ELF-1 (cell line): ENCODE measurements around the gene SMARCA5.
"Not testable (repeated sequence)": the region's sequence is repeated elsewhere in the genome, so short reads cannot be mapped to it uniquely, and the experiment has no call there.

Experiments used
- DNase-seq: peaks from one replicate; pipeline ENCODE4 v3.0.0-alpha.2; 2016; ENCODE audit warnings: low read depth, low spot score

SMARCA5 gene, protein sequence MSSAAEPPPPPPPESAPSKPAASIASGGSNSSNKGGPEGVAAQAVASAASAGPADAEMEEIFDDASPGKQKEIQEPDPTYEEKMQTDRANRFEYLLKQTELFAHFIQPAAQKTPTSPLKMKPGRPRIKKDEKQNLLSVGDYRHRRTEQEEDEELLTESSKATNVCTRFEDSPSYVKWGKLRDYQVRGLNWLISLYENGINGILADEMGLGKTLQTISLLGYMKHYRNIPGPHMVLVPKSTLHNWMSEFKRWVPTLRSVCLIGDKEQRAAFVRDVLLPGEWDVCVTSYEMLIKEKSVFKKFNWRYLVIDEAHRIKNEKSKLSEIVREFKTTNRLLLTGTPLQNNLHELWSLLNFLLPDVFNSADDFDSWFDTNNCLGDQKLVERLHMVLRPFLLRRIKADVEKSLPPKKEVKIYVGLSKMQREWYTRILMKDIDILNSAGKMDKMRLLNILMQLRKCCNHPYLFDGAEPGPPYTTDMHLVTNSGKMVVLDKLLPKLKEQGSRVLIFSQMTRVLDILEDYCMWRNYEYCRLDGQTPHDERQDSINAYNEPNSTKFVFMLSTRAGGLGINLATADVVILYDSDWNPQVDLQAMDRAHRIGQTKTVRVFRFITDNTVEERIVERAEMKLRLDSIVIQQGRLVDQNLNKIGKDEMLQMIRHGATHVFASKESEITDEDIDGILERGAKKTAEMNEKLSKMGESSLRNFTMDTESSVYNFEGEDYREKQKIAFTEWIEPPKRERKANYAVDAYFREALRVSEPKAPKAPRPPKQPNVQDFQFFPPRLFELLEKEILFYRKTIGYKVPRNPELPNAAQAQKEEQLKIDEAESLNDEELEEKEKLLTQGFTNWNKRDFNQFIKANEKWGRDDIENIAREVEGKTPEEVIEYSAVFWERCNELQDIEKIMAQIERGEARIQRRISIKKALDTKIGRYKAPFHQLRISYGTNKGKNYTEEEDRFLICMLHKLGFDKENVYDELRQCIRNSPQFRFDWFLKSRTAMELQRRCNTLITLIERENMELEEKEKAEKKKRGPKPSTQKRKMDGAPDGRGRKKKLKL

DNA sequence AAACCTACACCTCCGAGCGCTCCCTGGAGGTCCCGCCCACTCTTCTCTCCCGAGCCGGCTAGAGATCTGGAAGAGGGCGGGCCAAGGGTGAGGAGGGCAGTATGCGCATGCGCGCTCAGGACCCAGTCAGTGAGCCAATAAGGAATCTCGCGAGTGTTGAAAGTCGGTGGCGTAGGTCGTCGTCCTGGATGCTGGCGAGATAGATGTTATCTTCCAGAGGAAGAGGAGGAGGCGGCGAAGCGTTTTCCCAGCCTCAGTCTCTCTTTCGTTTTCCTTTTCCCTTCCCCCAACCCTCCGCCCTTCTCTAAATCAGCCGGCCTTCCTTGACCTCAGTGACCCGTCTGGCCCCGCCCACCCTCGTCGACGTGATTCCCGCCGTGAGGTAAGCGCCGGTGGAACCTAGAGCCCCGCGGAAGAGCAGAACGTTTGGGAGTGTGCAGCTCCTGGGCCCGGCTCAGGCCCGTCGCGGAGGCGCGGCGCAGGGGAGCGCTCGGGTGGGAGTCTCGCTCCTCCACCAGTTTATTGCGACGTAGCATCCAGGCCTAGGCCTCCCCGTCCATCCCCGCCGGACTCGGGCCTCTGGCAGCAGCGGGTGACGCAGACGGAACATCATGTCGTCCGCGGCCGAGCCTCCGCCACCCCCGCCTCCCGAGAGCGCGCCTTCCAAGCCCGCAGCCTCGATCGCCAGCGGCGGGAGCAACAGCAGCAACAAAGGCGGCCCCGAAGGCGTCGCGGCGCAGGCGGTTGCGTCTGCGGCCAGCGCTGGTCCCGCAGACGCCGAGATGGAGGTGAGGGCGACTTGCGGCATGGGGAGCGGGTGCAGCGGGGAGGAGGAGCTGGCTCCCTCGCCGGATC lies at the start of gene SMARCA5:
TSS of gene SMARCA5 (plus strand) at position 389 of the 855 bp plus-strand sequence. CDS start at position 612, 223 bp downstream.
- DNase-seq: peak; percentile 99

GRCh38 chr4:143473334-143474126 lies 40.0 kb upstream of the SMARCA5 start:
- no peak for DNase-seq

DNA sequence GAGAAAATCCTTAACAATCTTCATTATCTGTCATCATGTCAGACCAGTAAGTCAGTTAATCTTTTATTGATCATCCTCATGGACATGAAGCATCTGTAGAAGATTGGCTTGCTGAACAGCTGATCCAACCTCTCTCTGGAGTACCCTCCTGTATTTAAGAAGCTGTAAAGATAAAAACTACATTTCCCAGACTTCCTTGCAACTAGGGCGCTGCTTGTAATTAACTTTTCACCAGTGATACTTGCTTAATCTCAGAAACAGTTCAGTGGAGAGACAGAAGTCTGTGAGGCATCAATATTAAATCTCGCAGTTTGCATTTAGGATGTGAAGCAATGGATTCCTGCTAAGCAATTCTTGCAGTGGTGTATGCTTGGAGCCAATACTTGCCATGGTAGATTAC lies 36.0 kb upstream of the SMARCA5 start:
- DNase-seq: no peak

- DNase-seq: no peak
Measured at GRCh38 chr4:143481361-143481760, 32.1 kb upstream of the SMARCA5 start.

DNA sequence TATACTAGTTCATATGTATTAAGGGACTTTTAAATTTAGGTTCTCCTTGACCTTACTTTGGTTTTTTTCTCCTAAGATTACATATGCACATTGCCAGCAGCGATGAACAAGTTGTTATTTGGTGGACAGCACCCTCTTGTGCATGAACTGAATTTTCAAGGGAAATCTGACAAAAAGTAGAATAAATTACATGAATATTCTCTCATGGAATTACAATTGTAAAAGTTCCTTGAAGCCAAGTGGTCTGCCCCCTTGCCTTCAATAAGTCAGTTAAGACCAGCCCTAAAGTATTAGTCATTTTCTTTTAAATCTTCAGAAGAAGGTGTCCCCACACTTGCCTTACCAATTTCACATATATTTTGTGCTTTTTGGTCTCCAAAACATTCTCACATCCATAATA lies 30.7 kb upstream of the SMARCA5 start:
- no peak for DNase-seq

GRCh38 chr4:143486314-143486713 lies 27.2 kb upstream of the SMARCA5 start:
- no peak for DNase-seq

DNA sequence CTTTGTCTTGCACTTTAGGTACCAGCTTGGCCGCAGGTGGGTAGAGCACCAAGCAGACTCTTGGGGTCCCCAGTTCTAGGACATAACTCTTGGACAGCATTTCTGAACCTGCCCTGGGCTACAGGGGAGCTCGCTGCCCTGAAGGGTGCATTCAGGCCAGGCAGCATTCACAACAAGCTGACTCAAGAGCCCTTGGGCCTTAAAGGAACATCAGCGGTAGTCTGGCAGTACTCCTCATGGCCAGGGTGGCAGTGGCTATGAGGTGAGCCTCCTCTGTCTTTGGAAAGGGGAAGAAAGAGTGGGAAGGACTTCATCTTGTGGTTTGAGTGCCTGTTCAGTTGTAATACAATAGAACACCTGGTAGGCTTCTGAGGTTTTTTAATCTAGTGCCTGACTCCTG lies 24.8 kb upstream of the SMARCA5 start:
- no peak for DNase-seq

GRCh38 chr4:143489106-143489505 lies 24.4 kb upstream of the SMARCA5 start:
- no peak for DNase-seq

GRCh38 chr4:143498021-143498420 lies 15.5 kb upstream of the SMARCA5 start:
- DNase-seq: no peak

GRCh38 chr4:143502231-143502630 lies 11.3 kb upstream of the SMARCA5 start:
- no peak for DNase-seq

GRCh38 chr4:143506031-143506430 lies 7.5 kb upstream of the SMARCA5 start:
- DNase-seq: no peak

DNA sequence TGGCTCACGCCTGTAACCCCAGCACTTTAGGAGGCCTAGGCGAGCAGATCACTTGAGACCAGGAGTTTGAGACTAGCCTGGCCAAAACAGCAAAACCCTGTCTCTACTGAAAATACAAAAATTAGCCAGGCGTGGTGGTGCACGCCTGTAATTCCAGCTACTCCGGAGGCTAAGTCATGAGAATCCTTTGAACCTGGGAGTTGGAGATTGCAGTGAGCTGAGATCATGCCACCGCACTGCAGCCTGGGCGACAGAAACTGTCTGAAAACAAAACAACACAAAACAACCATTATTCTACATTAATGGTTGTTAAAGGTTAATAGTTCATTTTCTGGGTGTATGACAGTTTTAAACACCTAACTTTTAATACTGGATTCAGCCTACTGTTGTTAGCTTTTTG lies 1.6 kb upstream of the SMARCA5 start:
- no peak for DNase-seq

DNA sequence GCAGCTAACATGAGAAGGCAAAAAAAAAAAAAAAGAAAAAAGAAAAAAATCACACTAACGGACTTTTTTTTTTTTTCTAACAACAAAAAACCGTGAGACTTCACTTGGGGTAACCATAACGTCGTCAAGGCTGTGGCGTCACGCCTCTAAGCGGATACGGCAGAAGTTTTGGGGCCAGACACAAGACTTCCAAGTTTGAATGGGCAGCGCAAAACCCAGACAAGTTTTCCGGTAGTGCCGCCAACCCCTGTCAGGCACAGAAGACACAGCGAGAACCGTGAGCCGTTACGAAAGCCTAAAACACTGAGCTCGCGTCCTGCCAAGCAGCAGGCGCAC lies 556 bp upstream of the SMARCA5 start:
- DNase-seq: no peak

- no peak for DNase-seq
Measured at GRCh38 chr4:143514169-143514495, 630 bp downstream of the SMARCA5 start.

GRCh38 chr4:143514497-143514896 lies 995 bp downstream of the SMARCA5 start:
- peak; percentile 69 for DNase-seq

GRCh38 chr4:143514901-143515300 lies 1.4 kb downstream of the SMARCA5 start:
- DNase-seq: no peak

DNA sequence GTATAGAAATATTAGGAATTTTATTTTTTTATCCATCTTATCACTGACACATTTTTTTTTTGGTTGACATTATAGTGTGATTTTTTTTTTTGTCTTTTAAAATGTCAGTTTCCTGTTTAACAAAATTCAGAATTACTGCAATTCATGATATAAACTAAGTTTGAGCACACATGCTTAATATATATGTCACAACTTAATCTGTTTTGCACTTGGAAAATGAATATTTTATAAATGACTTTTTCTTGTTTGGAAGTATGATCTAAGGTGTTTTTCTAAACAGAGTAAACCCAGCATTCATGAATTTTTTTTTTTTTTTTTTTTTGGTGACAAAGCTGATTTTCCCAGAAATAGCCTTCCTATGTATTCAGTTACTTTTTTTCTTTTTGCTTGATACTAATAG lies 2.4 kb downstream of the SMARCA5 start:
- no peak for DNase-seq

DNA sequence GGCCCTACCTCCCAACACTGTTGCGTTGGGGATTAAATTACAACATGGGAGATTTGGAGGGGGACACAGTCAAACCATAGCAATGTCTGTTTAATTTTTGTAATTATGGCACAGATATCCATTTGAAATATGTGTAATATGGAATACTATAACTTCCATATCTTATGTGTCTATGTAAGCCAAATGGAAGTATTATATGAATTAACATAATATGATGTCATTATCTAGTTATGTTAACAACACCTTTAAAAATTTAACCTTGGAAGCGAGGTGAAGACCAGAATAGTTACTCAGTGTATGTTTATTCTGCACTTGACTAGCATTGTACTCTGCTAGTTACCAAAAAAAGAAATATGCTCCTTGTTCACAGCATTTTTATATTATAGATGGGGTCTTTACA lies 4.3 kb downstream of the SMARCA5 start:
- no peak for DNase-seq

GRCh38 chr4:143524211-143524610 lies 10.7 kb downstream of the SMARCA5 start:
- no peak for DNase-seq

DNA sequence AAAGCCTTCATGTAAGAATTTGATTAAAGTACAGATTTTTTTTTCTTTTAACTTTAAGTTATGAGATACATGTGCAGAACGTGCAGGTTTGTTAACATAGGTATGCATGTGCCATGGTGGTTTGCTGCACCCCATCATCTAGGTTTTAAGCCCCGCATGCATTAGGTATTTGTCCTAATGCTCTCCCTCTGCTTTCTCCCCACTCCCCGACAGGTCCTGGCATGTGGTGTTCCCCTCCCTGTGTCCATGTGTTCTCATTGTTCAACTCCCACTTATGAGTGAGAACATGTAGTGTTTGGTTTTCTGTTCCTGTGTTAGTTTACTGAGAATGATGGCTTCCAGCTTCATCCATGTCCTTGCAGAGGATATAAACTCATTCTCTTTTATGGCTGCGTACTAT lies 14.5 kb downstream of the SMARCA5 start:
- not testable (repeated sequence) for DNase-seq

DNA sequence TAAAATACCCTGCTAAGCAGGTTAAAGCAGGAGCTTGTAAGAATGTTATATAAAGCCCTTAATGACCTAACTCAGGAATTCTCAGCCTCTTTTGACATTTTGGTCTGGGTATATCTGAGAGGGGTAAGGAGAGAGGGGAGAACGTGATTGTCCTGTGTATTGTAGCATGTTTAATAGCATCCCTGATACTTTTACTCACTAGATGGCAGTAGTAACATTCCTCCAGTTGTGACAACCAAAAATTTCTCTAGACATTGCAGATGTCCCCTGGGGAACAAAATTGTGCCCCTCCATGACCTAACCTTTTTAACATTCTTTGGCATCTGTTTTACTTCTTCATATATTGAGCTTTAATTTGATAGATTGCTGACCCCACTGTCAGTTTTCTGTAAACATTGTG lies 17.9 kb downstream of the SMARCA5 start:
- no peak for DNase-seq
